ENCODE data around the gene SEC22C.

DNA sequence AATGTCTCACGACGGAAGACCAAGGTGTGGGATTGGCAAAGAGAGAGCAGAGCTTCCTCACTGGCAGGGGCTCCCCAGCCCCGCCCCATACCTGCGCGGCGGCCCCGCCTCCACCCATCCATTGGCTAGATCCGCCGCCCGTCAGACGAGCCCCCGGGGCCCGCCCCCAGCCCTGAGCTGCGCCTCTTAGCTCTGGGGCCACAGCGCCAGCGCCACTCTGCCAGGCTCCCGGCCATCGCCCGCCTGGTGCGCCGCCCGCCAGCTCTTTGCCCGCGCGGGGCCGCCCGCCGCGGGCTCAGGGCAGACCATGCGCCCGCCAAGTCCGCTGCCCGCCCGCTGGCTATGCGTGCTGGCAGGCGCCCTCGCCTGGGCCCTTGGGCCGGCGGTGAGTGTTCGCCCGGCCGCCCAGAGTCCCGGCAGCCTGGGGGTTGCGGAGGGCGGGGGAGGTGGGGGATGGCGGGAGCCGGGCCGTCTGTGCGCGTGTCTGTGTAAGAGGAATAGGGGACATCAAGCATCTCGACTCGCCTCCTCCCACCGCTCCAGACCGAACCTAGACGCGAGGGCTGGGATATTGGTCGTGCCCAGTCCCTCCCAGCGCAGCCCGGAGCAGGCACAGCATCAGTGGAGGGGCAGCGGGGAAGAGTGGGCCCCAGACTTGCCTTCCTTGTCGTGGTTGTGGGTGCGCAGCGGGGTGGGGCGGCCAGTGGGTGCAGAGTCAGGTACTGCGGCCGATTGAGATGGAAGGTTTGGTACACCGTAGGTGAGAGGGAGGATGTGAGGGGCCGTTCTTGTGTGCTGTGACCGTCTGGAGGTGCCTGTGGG is 79.1 kb downstream of the SEC22C start, which contains the start of gene VIPR1:
- no peak for TF ChIP-seq EP300 (conservative IDR thresholded peaks at IDR 0.05; ENCODE audit: poor library complexity, severe bottlenecking)
- TF ChIP-seq POLR2AphosphoS5 (IDR thresholded peaks at IDR 0.05), result no peak
- TF ChIP-seq, protein P1, sequence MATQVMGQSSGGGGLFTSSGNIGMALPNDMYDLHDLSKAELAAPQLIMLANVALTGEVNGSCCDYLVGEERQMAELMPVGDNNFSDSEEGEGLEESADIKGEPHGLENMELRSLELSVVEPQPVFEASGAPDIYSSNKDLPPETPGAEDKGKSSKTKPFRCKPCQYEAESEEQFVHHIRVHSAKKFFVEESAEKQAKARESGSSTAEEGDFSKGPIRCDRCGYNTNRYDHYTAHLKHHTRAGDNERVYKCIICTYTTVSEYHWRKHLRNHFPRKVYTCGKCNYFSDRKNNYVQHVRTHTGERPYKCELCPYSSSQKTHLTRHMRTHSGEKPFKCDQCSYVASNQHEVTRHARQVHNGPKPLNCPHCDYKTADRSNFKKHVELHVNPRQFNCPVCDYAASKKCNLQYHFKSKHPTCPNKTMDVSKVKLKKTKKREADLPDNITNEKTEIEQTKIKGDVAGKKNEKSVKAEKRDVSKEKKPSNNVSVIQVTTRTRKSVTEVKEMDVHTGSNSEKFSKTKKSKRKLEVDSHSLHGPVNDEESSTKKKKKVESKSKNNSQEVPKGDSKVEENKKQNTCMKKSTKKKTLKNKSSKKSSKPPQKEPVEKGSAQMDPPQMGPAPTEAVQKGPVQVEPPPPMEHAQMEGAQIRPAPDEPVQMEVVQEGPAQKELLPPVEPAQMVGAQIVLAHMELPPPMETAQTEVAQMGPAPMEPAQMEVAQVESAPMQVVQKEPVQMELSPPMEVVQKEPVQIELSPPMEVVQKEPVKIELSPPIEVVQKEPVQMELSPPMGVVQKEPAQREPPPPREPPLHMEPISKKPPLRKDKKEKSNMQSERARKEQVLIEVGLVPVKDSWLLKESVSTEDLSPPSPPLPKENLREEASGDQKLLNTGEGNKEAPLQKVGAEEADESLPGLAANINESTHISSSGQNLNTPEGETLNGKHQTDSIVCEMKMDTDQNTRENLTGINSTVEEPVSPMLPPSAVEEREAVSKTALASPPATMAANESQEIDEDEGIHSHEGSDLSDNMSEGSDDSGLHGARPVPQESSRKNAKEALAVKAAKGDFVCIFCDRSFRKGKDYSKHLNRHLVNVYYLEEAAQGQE (IDR thresholded peaks at IDR 0.05; ENCODE audit: borderline replicate concordance), result no peak
- TF ChIP-seq, protein P2, sequence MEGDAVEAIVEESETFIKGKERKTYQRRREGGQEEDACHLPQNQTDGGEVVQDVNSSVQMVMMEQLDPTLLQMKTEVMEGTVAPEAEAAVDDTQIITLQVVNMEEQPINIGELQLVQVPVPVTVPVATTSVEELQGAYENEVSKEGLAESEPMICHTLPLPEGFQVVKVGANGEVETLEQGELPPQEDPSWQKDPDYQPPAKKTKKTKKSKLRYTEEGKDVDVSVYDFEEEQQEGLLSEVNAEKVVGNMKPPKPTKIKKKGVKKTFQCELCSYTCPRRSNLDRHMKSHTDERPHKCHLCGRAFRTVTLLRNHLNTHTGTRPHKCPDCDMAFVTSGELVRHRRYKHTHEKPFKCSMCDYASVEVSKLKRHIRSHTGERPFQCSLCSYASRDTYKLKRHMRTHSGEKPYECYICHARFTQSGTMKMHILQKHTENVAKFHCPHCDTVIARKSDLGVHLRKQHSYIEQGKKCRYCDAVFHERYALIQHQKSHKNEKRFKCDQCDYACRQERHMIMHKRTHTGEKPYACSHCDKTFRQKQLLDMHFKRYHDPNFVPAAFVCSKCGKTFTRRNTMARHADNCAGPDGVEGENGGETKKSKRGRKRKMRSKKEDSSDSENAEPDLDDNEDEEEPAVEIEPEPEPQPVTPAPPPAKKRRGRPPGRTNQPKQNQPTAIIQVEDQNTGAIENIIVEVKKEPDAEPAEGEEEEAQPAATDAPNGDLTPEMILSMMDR (IDR thresholded peaks at IDR 0.05; ENCODE audit: poor library complexity, severe bottlenecking), result no peak
- TF ChIP-seq TAF1 (IDR thresholded peaks at IDR 0.05; ENCODE audit: low read depth), result no peak
- no peak for TF ChIP-seq EZH2 (IDR thresholded peaks at IDR 0.05; ENCODE audit: borderline replicate concordance, insufficient read depth, low read length, poor library complexity, severe bottlenecking)
